Kidney epithelial cell (primary cell): ENCODE data around the gene CAMTA1. TPM values are rescaled to one million over a fixed set of nuclear protein-coding genes. Genes with fewer than 3 reads are reported as not detected.

Source experiments
- DNase-seq: peaks from one replicate; pipeline ENCODE4 v3.0.0-alpha.2; 2010; ENCODE audit warnings: low read depth
- H3K27me3 ChIP-seq: 2 replicates; pipeline ENCODE4 v1.6.0; 2011; ENCODE audit warnings: low read length; ENCODE audit not compliant: control insufficient read depth, insufficient read depth
- H3K36me3 ChIP-seq: 2 replicates; pipeline ENCODE4 v1.5.1; 2011; ENCODE audit warnings: low read length; ENCODE audit not compliant: control insufficient read depth, insufficient read depth
- H3K4me3 ChIP-seq: 2 replicates; pipeline ENCODE4 v1.5.1; 2011; ENCODE audit warnings: low read depth, mild to moderate bottlenecking, control low read depth, low read length
- total RNA-seq: library from RNA; depleted of rRNA; stranded (reverse); fragments of >200 nt; gene quantifications from 2 replicates; pipeline ENCODE4 v1.2.3, GENCODE V29; 2015
- TF ChIP-seq, protein P1 (sequence below): IDR thresholded peaks from 2 replicates; pipeline ENCODE4 v1.5.1; 2011; ENCODE audit warnings: mild to moderate bottlenecking, moderate library complexity, low read length, control low read depth, inconsistent platforms; ENCODE audit not compliant: insufficient read depth, poor library complexity, severe bottlenecking

The CAMTA1 gene
- total RNA-seq, 1 donor from 2014 or later = 76.5 TPM

DNA sequence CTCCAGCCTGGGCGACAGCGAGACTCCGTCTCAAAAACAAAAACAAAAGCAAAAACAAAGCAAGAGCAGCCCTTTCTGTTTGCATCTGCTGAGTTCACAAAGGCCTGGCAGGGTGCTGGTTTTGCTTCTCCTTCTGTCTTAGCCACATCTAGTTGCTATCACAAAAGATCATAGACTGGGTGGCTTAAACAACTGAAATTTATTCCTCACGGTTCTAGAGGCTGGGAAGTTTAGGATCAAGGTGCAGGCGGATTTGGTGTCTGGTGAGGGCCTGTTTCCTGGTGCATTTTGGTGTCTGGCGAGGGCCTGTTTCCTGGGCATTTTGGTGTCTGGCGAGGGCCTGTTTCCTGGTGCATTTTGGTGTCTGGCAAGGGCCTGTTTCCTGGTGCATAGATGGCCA is 471.3 kb downstream of the CAMTA1 start:
- TF ChIP-seq, protein P1, sequence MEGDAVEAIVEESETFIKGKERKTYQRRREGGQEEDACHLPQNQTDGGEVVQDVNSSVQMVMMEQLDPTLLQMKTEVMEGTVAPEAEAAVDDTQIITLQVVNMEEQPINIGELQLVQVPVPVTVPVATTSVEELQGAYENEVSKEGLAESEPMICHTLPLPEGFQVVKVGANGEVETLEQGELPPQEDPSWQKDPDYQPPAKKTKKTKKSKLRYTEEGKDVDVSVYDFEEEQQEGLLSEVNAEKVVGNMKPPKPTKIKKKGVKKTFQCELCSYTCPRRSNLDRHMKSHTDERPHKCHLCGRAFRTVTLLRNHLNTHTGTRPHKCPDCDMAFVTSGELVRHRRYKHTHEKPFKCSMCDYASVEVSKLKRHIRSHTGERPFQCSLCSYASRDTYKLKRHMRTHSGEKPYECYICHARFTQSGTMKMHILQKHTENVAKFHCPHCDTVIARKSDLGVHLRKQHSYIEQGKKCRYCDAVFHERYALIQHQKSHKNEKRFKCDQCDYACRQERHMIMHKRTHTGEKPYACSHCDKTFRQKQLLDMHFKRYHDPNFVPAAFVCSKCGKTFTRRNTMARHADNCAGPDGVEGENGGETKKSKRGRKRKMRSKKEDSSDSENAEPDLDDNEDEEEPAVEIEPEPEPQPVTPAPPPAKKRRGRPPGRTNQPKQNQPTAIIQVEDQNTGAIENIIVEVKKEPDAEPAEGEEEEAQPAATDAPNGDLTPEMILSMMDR = no peak
- no peaks in the 10 kb centered on the region for H3K36me3 ChIP-seq
- no peak for DNase-seq
- no peaks in the 10 kb centered on the region for H3K27me3 ChIP-seq
- H3K4me3 ChIP-seq = no peak overlapping the region

DNA sequence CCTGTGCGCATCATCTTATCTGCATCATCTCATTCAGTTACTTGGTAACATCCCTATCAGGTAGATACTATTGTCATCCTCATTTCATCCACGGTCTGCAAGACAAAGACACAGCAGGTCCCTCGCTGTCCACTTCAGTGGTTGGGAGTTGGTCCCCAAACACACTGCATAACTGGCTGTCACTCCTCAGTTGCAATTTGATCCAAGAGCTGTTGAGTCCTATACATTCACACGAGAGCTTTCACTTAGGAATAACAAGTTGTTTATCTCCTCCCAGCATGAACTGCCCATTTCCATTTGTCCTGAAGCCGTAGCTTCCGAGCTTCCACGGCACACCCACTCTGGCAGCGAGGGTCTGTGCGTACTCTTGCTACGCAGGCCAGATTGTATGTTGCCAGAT is 472.0 kb downstream of the CAMTA1 start:
- no peak for DNase-seq
- H3K27me3 ChIP-seq = no peaks in the 10 kb centered on the region
- TF ChIP-seq, protein P1 = no peak
- H3K36me3 ChIP-seq = no peaks in the 10 kb centered on the region
- no peak overlapping the region for H3K4me3 ChIP-seq

DNA sequence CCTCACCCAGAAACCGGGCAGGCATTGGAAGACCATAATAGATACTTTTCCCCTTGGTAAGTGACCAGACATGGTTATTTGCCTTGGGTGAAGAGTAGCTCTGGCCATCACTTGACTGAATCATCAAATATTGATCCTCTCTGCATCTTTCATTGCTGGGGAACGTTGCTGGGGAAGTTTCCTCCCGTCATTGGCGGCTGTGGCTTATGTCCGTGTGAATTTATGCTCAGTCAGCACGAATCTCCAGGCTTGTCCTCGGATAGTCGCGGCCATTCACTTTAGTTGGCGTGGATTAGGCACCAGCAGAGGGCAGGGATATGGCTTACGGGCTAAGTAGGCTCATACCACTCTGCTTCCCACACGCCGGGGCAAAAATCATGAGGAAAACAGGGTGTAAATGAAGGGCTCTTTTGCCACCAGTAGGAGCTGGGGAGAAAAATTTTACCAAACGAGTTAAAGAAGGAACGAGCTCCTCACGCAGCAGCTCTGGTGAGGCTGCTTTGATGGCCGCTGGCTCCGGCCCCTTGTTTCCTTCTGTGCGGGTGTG is 473.4 kb downstream of the CAMTA1 start:
- DNase-seq = no peak
- H3K4me3 ChIP-seq = no peak overlapping the region
- no peaks in the 10 kb centered on the region for H3K27me3 ChIP-seq
- no peaks in the 10 kb centered on the region for H3K36me3 ChIP-seq
- TF ChIP-seq, protein P1 = no peak

DNA sequence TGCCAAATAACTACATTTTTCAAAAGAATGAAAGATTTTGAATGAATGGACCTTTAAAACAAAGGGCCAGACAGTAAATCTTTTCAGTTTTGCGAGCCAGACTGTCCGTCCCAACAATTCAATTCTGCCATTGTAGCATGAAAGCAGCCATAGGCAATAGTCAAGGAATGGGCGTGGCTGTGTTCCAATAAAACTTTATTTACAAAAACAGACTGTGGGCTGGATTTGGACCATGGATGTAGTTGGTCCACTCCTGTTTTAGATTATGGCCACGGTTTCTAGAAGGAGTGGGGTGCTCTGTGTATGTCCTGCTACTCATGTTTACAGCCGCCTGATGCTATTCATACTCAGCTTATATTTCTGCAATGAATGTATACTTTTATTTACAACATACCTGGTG is 474.7 kb downstream of the CAMTA1 start:
- Histone ChIP-seq H3K27me3 (no peaks in the 10 kb centered on the region), H3K4me3 (no peak overlapping the region), H3K36me3 (no peaks in the 10 kb centered on the region)
- no peak for DNase-seq
- TF ChIP-seq, protein P1 = no peak

DNA sequence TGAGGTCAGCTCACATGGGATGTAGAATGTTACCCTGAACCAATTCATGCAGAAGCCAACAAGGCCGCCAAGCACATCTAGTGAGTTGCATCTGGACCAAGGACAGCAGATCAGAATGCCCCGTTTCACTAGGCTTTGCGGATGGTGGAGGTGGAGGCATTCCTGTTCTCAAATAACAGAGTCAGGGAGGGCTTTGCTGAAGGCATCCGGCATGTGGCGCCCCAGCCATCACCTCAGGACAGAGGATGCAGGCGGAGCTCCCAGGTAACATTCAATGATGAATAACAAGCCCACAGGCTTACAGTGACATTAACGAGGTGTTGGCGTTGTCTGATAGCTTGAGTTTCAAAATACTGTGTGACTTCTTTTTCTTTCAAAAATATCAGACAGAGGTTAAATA is 476.2 kb downstream of the CAMTA1 start:
- no peak for DNase-seq
- H3K4me3 ChIP-seq = no peak overlapping the region
- TF ChIP-seq, protein P1 = no peak
- H3K36me3 ChIP-seq = no peaks in the 10 kb centered on the region
- no peaks in the 10 kb centered on the region for H3K27me3 ChIP-seq

DNA sequence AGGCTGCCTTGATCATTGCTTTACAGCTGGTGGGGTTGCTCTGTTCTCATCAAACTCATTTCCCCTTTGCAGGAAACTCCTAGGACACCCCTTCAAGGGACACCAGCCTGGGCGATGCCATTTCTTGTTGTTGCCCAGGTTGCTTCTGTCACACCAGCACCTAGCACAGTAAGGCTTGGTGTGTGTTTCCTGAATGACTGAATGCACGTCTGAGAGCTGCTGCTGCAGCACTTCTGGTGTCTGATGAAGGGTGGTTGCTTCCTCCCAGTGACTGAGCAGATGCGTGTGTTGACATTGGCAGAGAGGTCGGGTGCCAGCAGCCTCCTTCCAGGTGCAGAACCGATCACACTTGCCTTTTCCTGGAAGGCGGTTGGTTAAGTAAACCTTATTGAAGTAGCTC is 477.4 kb downstream of the CAMTA1 start:
- TF ChIP-seq, protein P1 = no peak
- DNase-seq = no peak

More for the DNA sequence above, 477.4 kb downstream of the CAMTA1 start:
- Histone ChIP-seq H3K4me3 (no peak overlapping the region), H3K27me3 (no peaks in the 10 kb centered on the region), H3K36me3 (no peaks in the 10 kb centered on the region)
